ES-I3 (cell line): ENCODE results near the gene SRD5A3.

Experiments
- H3K36me3 ChIP-seq: 2 replicates; pipeline ENCODE4 v1.6.1; 2013; ENCODE audit warnings: mild to moderate bottlenecking, low read length, control low read depth, moderate library complexity; ENCODE audit not compliant: insufficient read depth
- H3K4me1 ChIP-seq: 2 replicates; pipeline ENCODE4 v1.6.1; 2013; ENCODE audit warnings: mild to moderate bottlenecking, control low read depth, low read length; ENCODE audit not compliant: insufficient read depth
- H3K9ac ChIP-seq: 2 replicates; pipeline ENCODE4 v1.6.1; 2013; ENCODE audit warnings: low read depth, mild to moderate bottlenecking, low read length, moderate library complexity
- H3K9me3 ChIP-seq: 2 replicates; pipeline ENCODE4 v1.6.1; 2013; ENCODE audit warnings: mild to moderate bottlenecking, low read length, moderate library complexity; ENCODE audit not compliant: control insufficient read depth, insufficient read depth

Gene SRD5A3

DNA sequence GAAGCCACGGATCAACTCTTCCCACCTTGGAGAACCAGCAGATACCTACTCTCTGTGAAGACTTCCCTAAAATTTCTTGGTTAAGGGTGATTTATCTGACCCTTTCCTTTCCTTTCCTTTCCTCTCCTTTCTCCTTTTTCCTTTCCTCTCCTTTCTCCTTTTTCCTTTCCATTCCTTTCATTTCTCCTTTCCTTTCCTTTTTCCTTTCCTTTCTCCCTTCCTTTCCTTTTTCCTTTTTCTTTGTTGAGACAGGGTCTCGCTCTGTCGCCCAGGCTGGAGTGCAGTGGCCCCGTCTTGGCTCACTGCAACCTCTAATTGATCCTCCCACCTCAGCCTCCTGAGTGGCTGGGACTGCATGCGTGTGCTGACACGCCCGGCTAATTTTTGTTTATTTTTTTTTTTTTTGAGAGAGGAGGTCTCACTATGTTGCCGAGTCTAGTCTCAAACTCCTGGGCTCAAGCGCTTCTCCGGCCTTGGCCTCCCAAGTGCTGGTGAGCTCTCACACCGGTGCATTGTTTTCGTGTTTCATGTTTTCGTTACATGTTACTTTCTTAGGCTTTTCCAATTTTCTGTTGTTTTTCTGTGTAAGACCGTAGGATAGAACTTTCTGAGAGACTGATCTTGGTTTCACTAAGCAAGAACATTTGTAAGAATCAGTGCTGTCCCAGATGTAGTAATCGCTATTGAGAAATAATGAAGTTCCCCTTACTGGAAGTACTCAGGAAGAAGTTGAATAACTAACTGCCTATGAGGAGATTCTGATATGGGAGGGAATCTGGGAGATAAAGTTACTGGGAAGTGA, 51.7 kb downstream of the SRD5A3 start:
- no peaks in the 10 kb centered on the region for H3K9me3 ChIP-seq
- H3K36me3 ChIP-seq = no peaks in the 10 kb centered on the region
- no peaks in the 10 kb centered on the region for H3K4me1 ChIP-seq
- H3K9ac ChIP-seq = peak overlapping the region; percentile 93

- no peaks in the 10 kb centered on the region for H3K4me1 ChIP-seq
- peaks cover 3% of the 10 kb centered on the region for H3K36me3 ChIP-seq
- no peaks in the 10 kb centered on the region for H3K9me3 ChIP-seq
- H3K9ac ChIP-seq = peak overlapping the region; percentile 93; the same call in 1 of the 2 replicates
These were observed 52.4 kb downstream of the SRD5A3 start for GRCh38 chr4:55398461-55398860.

DNA sequence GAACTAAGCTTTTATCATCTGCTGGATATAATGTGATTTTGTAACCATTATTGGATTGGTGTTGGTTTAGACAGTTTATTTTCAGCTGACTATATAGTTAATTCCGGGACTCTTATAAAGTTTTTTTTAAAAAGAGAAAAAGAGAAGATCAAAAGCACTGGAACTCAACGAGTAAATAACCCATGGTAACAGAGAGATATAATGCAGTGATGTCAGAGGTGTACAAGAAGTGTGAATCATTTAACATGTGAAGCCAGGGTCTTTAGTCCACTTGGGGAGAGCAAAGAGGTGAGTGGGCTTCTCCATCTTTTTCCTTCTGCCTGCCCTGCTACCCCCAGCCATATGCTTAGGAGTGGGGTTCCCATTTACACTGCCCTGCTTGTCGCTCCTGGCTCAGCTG, 52.9 kb downstream of the SRD5A3 start:
- H3K9ac ChIP-seq = no peak overlapping the region; the same call in 1 of the 2 replicates
- peaks cover 7% of the 10 kb centered on the region for H3K36me3 ChIP-seq
- H3K4me1 ChIP-seq = no peaks in the 10 kb centered on the region
- no peaks in the 10 kb centered on the region for H3K9me3 ChIP-seq

DNA sequence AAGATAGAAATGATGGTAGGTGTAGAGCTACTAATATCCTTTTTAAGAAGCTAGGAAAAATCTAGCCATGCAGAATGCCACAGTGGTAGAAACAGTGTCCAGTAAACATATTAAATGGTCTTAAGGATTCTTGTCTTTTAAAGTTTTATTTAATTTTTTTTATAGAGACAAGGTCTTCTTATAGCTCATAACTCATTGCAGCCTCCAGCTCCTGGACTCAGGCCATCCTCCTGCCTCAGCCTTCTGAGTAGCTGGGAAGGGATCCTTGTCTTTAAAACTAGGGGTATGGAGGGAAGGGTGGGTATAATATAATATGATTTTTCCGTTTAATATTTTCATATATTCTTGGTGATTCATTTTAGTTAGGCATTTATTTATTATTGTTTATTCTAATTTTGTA, 53.5 kb downstream of the SRD5A3 start:
- no peak overlapping the region for H3K9ac ChIP-seq
- H3K9me3 ChIP-seq = no peaks in the 10 kb centered on the region
- peaks cover 7% of the 10 kb centered on the region for H3K36me3 ChIP-seq
- H3K4me1 ChIP-seq = no peaks in the 10 kb centered on the region

DNA sequence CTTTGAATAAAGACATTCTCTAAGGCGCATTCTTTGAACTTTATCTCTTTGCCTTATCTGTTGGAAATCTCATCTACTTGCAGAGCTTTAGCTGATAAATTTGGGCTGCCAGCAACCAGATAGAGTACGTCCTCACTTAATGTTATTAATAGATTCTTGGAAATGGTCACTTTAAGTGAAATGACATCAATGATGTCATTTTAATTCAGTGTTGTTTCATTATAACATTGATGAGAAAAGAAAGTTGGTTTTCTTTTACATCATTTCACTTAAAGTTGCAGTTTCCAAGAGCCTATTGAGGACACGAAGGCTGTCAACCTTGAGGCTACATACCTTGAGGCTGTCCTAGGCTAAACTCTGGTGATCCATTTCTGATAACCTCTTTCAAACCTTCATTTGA, 59.0 kb downstream of the SRD5A3 start:
- Histone ChIP-seq H3K9ac (no peak overlapping the region), H3K36me3 (peaks cover 18% of the 10 kb centered on the region), H3K9me3 (no peaks in the 10 kb centered on the region), H3K4me1 (no peaks in the 10 kb centered on the region; the same call in 1 of the 2 replicates)

GRCh38 chr4:55406545-55406944, 60.5 kb downstream of the SRD5A3 start:
- Histone ChIP-seq H3K9me3 (no peaks in the 10 kb centered on the region), H3K36me3 (peaks cover 21% of the 10 kb centered on the region)

DNA sequence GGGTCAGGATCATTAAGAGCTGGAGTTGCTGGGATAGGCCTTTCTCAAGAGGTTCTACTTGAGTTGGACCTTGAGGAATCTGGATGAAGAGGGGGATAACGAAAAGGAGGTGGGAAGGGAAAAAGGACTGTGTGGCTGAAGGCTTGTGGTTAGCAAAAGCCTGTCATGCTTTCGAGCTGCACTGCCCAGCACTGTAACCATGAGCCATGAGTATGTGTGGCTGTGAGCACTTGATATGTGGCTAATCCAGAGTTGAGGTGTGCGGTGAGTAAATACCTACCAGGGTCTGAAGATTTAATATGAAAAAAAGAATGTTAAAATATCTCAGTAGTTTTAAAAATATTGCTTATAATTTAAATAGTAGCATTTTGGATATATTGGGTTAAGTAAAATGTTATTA, 61.1 kb downstream of the SRD5A3 start:
- Histone ChIP-seq H3K9me3 (no peaks in the 10 kb centered on the region), H3K36me3 (peaks cover 21% of the 10 kb centered on the region), H3K9ac (no peak overlapping the region), H3K4me1 (no peaks in the 10 kb centered on the region; the same call in 1 of the 2 replicates)

More at GRCh38 chr4:55406545-55406944, 60.5 kb downstream of the SRD5A3 start:
- Histone ChIP-seq H3K4me1 (no peaks in the 10 kb centered on the region; the same call in 1 of the 2 replicates), H3K9ac (no peak overlapping the region)

DNA sequence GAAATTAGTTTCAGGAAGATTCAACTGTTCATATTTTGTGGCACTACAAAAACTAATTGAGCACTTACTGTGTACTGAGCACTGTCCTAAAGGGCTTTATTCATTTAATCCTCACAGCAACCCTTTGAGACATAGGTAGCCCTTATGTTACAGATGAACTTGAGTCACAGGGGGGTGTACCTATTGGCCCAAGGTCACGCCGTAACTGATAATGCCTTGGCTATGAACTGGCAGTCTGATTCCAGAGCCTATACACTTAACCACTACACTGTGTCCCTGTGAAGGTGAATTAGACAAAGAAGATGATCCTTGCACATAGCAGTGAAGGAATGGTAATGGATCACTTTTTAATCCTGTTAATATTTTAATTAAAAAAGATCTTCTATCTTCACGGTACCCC, 61.7 kb downstream of the SRD5A3 start:
- no peak overlapping the region for H3K9ac ChIP-seq
- H3K9me3 ChIP-seq = no peaks in the 10 kb centered on the region
- no peaks in the 10 kb centered on the region; the same call in 1 of the 2 replicates for H3K4me1 ChIP-seq
- peaks cover 21% of the 10 kb centered on the region for H3K36me3 ChIP-seq

DNA sequence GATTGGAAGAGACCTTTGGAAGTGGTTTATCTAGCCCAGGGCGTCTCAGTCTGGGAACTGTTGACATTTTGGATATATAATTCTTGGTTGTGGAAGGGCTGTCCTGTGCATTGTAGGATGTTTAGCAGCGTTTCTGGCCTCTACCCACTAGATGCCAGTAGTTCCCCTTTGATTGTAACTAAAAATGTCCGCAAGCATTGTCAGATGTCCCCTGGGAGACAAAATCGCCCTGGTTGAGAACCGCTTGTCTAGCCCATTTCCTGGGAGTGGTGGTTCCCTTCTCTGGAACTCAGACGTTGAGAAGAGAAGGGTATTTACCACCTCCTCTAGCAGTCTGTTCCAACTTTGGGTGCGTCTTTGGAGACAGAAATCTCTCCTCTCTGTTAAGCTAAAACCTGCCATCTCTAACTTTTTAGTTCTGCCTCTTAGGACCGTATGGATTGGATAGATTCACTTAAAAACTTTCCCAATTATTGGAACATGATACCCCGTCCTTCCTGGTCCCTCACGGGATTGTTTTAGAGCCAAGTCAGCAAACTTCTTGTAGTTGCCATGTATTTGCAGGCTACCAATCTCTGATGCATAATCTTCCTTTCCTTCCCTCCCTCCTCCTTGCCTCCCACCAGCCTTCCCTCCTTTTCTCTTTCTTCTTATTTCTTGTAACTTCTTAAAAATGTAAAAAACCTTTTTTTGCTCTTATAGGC, 63.6 kb downstream of the SRD5A3 start:
- Histone ChIP-seq H3K36me3 (peaks cover 19% of the 10 kb centered on the region), H3K9ac (no peak overlapping the region), H3K9me3 (no peaks in the 10 kb centered on the region), H3K4me1 (no peaks in the 10 kb centered on the region; the same call in 1 of the 2 replicates)

DNA sequence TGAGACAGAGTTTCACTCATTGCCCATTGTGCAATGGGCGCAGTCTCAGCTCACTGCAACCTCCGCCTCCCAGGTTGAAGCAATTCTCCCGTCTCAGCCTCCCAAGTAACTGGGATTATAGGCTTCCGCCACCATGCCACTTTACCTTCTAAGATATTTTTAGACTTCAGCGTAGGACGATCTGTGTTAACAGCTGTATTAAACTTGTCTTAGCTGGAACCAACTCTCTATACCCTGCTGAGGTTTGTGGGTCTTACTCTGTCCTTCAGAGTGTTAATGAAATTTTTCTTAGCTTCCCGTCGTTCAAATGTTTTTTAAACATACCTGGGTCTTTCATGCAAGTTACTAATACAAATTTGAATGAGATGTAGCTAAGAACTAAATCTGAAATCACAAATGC, 64.4 kb downstream of the SRD5A3 start:
- Histone ChIP-seq H3K9ac (no peak overlapping the region), H3K9me3 (no peaks in the 10 kb centered on the region), H3K36me3 (peaks cover 26% of the 10 kb centered on the region), H3K4me1 (no peaks in the 10 kb centered on the region; the same call in 1 of the 2 replicates)

- H3K9me3 ChIP-seq = no peaks in the 10 kb centered on the region
- H3K9ac ChIP-seq = no peak overlapping the region
- peaks cover 26% of the 10 kb centered on the region for H3K36me3 ChIP-seq
- H3K4me1 ChIP-seq = no peaks in the 10 kb centered on the region; the same call in 1 of the 2 replicates
These were observed 65.6 kb downstream of the SRD5A3 start for GRCh38 chr4:55411621-55412020.

DNA sequence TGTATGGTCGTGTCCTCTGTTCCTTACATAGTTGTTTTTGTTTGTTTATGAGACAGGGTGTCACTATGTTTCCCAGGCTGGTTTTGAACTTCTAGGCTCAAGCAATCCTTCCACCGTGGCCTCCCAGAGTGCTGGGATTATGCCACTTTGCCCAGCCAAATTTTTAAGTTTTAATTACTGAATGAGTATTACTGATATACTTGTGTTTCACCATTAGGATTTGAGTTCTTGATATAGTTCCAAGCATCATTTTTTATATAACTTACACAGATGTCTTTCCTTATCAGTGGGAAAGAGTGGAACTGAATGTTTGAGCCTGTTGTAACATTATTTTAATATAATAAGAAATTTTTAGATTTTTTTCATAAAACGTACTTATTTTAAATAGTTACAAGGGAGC, 70.1 kb downstream of the SRD5A3 start:
- H3K36me3 ChIP-seq = peaks cover 42% of the 10 kb centered on the region
- no peaks in the 10 kb centered on the region for H3K4me1 ChIP-seq
- no peak overlapping the region for H3K9ac ChIP-seq
- no peaks in the 10 kb centered on the region for H3K9me3 ChIP-seq
